Measurements from ENCODE around the gene PTP4A2. TPM values are rescaled to one million over a fixed set of nuclear protein-coding genes. Genes with fewer than 3 reads are reported as not detected.

PTP4A2 gene
- total and polyA plus RNA-seq, 2 of the 13 experiments (the other 11 are each of a cell fraction or from before 2014, with no cell fraction given), result 173 to 225 TPM

DNA sequence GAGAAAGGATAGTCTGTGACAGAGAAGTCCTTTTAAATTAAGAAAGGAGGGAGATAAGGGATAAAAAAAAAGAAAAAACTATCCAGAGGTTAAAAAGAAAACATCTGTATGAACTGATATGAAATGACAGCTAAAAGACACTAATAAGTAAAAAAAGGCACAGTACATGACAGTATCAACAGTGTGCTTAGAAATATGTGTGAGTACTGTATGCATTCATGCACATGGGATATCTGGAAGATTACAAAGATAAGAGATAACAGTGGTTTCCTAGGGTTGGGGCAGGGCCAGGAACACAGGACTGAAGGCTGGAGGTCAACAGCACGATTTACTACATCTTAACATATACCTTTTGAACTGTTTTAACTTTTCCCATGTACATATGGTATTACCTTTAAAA lies 13.3 kb downstream of the PTP4A2 start:
- CTCF ChIA-PET (ENCODE audit: low intra/inter-chr PET ratio, low total read pairs), result no interaction called here
- BruUV-seq (replicated peaks), result no TSS peak
- H4K20me1 ChIP-seq (ENCODE audit: insufficient read depth, low read length), result peaks cover 57% of the 10 kb centered on the region
- POLR2A ChIA-PET, result interaction anchor here (1.3 kb wide), 1 partner anchor 8 kb away, joined by 3 read pairs; no protein-coding TSS in a partner anchor
- no peak for ATAC-seq
- H3K4me3 ChIP-seq (replicated peaks in 1 of 3; ENCODE audit: insufficient read depth in 1 of 3, low read depth in 2 of 3, low read length in 3 of 3), result no peak overlapping the region
- FAIRE-seq, result no peak
- DNase-seq (ENCODE audit: low spot score), result no peak
- peaks cover 89% of the 10 kb centered on the region for H3K79me2 ChIP-seq (ENCODE audit: insufficient read depth, low read length)
- 50% methylated on average over 1 of the region's 1 CpG for WGBS (ENCODE audit: low lambda C conversion rate)
- TF ChIP-seq ZNF552 (CRISPR knock-in tag; IDR thresholded peaks at IDR 0.05; ENCODE audit: borderline replicate concordance) (no peak), CBX1 (IDR thresholded peaks at IDR 0.05; ENCODE audit: low read depth) (no peak), EZH2 (conservative IDR thresholded peaks at IDR 0.05; ENCODE audit: low read depth, low read length) (no peak), ZNF574 (CRISPR knock-in tag; IDR thresholded peaks at IDR 0.05) (no peak), FOXA3 (CRISPR knock-in tag; IDR thresholded peaks at IDR 0.05) (no peak), RNF2 (conservative IDR thresholded peaks at IDR 0.05; ENCODE audit: low read depth) (no peak), TARDBP (CRISPR knock-in tag; IDR thresholded peaks at IDR 0.05) (no peak), PPARG (CRISPR knock-in tag; conservative IDR thresholded peaks at IDR 0.05) (no peak), ZNF724P (CRISPR knock-in tag; IDR thresholded peaks at IDR 0.05; ENCODE audit: borderline replicate concordance) (no peak), ZFY (CRISPR knock-in tag; IDR thresholded peaks at IDR 0.05) (no peak), TEAD3 (CRISPR knock-in tag; optimal IDR thresholded peaks at IDR 0.05; ENCODE audit: borderline replicate concordance) (no peak), ARNT2 (CRISPR knock-in tag; IDR thresholded peaks at IDR 0.05; ENCODE audit: low read depth) (no peak), SRF (IDR thresholded peaks at IDR 0.05; ENCODE audit: low read depth, low read length) (no peak), MED13 (CRISPR knock-in tag; IDR thresholded peaks at IDR 0.05) (no peak), ZNF562 (CRISPR knock-in tag; IDR thresholded peaks at IDR 0.05; ENCODE audit: borderline replicate concordance) (no peak)
- TF ChIP-seq, protein P1, sequence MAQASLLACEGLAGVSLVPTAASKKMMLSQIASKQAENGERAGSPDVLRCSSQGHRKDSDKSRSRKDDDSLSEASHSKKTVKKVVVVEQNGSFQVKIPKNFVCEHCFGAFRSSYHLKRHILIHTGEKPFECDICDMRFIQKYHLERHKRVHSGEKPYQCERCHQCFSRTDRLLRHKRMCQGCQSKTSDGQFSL (CRISPR knock-in tag; IDR thresholded peaks at IDR 0.05), result no peak
- TF ChIP-seq, protein P2, sequence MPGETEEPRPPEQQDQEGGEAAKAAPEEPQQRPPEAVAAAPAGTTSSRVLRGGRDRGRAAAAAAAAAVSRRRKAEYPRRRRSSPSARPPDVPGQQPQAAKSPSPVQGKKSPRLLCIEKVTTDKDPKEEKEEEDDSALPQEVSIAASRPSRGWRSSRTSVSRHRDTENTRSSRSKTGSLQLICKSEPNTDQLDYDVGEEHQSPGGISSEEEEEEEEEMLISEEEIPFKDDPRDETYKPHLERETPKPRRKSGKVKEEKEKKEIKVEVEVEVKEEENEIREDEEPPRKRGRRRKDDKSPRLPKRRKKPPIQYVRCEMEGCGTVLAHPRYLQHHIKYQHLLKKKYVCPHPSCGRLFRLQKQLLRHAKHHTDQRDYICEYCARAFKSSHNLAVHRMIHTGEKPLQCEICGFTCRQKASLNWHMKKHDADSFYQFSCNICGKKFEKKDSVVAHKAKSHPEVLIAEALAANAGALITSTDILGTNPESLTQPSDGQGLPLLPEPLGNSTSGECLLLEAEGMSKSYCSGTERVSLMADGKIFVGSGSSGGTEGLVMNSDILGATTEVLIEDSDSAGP (CRISPR knock-in tag; IDR thresholded peaks at IDR 0.05; ENCODE audit: borderline replicate concordance), result no peak
- TF ChIP-seq, protein P3, sequence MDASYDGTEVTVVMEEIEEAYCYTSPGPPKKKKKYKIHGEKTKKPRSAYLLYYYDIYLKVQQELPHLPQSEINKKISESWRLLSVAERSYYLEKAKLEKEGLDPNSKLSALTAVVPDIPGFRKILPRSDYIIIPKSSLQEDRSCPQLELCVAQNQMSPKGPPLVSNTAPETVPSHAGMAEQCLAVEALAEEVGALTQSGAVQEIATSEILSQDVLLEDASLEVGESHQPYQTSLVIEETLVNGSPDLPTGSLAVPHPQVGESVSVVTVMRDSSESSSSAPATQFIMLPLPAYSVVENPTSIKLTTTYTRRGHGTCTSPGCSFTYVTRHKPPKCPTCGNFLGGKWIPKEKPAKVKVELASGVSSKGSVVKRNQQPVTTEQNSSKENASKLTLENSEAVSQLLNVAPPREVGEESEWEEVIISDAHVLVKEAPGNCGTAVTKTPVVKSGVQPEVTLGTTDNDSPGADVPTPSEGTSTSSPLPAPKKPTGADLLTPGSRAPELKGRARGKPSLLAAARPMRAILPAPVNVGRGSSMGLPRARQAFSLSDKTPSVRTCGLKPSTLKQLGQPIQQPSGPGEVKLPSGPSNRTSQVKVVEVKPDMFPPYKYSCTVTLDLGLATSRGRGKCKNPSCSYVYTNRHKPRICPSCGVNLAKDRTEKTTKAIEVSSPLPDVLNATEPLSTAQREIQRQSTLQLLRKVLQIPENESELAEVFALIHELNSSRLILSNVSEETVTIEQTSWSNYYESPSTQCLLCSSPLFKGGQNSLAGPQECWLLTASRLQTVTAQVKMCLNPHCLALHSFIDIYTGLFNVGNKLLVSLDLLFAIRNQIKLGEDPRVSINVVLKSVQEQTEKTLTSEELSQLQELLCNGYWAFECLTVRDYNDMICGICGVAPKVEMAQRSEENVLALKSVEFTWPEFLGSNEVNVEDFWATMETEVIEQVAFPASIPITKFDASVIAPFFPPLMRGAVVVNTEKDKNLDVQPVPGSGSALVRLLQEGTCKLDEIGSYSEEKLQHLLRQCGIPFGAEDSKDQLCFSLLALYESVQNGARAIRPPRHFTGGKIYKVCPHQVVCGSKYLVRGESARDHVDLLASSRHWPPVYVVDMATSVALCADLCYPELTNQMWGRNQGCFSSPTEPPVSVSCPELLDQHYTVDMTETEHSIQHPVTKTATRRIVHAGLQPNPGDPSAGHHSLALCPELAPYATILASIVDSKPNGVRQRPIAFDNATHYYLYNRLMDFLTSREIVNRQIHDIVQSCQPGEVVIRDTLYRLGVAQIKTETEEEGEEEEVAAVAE (CRISPR knock-in tag; IDR thresholded peaks at IDR 0.05; ENCODE audit: borderline replicate concordance), result no peak
- H3K27me3 ChIP-seq (ENCODE audit: control insufficient read depth in 1 of 2, insufficient read depth in 2 of 2, low read length in 2 of 2), result no peaks in the 10 kb centered on the region
- no peak overlapping the region for H2AFZ ChIP-seq (ENCODE audit: low read length)
- intact Hi-C loops (cut with micrococcal nuclease; ENCODE audit: unreplicated experiment) (no loop called here), in situ Hi-C loops (cut with HindIII; ENCODE audit: extremely low pct_ligation_motif_present, low pct_unique_long_range_greater_than_20kb) (no loop called here)
- H3K9me3 ChIP-seq (ENCODE audit: low read length), result no peaks in the 10 kb centered on the region
- no peak overlapping the region for H3K4me2 ChIP-seq (ENCODE audit: low read depth, low read length)
- no peak overlapping the region for H3K27ac ChIP-seq (ENCODE audit: extremely low read length, insufficient read depth, low read length)
- no peak overlapping the region for H3K9ac ChIP-seq (ENCODE audit: insufficient read depth, low read depth, low read length)
- peaks cover 43% of the 10 kb centered on the region for H3K4me1 ChIP-seq (ENCODE audit: insufficient read depth, low read length)
- 0 out of 5 replicates have a peak, but pooled peaks cover 0 to 4% of the 10 kb centered on the region in 2 experiments for H3K36me3 ChIP-seq (replicated peaks in 1 of 2; ENCODE audit: control insufficient read depth in 1 of 2, insufficient read depth in 2 of 2, low read length in 2 of 2)

Data from HepG2 (cell line).